ENCODE measurements around the gene ASIC2. TPM values are rescaled to one million over a fixed set of nuclear protein-coding genes. Genes with fewer than 3 reads are reported as not detected.

ASIC2 gene
- total RNA-seq, 1 donor from 2014 or later, result not detected

- no peak for DNase-seq (ENCODE audit: low spot score)
Measured at GRCh38 chr17:33164169-33164881, 128.8 kb downstream of the ASIC2 start.

DNA sequence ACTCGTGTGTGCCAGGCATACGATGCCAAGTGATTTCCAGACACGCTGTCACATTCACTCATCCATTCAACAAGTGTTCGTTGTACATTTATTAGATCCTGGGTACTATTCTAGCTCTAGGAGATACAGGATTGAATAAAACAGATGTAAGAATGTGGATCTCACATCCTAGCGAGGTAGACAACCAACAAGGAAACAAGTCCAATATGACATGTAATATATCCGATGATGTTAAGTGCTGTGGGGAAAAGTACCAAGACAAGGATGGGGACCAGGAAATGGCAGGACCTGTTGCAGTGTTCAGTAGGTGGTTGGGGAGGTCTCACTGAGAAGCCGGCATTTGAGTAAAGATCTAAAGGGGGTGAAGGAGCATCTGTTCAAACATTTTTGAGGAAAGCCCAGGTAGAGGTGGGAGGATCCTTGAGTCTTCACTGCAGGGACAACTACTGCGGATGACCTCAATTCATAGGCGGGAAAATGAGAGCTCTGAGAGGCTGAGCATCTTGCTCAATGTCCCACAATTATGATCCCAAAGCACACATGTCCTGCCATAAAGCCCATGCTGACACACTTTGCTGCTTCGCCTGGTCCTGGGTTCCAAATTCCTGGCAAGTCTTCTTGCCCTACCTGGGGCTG is 129.4 kb downstream of the ASIC2 start:
- DNase-seq (ENCODE audit: low spot score), result no peak

DNA sequence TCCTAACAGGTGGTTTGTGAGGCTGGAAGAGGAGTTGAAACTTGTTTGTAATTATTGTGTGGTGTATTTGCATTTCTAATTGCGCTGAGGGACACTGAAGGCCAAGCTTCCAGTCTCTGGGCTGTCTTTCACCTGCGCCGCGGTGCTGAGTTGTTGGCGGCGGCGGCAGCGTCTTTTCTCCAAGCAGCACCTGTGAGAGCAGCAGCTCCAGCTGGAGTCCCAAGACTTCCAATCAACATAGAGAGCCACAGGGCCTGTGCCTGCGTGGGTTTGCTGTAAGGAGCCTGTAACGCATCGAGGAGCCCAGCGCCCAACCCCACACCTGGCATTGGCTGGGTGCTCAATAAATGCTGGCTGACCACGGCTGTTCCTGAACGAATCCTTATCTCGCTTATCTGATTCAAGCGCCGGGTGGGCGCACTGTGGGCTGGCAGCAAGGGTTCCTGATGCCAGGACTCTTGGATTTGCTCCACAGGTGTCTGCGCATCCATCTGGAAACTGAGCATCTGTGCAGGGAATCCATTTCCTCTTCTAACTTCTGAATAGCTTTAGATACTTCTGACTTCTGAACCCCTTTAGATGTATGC is 138.1 kb downstream of the ASIC2 start:
- DNase-seq (ENCODE audit: low spot score), result no peak

GRCh38 chr17:33152783-33153182 is 140.3 kb downstream of the ASIC2 start:
- DNase-seq (ENCODE audit: low spot score), result peak; percentile 12

DNA sequence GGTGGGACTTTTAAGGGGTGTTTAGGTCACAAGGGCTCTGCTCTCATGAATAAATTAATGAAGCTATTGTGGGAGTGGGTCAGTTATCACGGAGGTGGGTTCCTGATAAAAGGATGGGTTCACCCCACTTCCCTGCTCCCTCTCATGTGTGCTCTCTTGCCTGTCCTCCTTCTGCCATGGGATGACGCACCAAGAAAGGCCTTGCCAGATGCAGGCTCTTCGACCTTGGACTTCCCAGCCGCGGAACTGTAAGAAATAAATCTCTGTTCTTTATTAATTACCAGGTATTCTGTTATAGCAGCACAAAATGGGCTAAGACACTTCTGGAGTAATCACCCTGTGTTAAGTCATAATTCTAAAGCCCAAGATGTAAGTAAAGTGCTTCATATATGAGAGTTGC is 141.5 kb downstream of the ASIC2 start:
- DNase-seq (ENCODE audit: low spot score), result no peak

DNA sequence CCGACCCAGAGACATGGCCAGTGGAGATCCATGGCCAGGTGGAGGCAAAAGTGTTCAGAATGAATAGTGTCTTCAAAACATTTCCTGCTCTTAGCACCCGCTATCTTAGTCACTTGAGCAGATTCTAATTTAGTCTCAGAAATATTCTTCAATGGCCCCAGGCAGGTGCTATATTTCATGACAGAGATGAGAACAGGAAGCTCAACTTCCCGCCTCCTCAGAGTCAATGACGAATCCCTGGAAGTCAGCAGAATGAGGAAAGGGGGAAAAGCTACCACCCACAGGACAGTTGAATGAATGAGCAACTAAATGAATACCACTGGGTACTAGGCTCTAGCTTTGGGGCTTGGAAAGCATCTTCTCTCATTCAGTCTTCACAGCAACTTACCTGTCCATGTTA is 147.2 kb downstream of the ASIC2 start:
- DNase-seq (ENCODE audit: low spot score), result no peak

DNA sequence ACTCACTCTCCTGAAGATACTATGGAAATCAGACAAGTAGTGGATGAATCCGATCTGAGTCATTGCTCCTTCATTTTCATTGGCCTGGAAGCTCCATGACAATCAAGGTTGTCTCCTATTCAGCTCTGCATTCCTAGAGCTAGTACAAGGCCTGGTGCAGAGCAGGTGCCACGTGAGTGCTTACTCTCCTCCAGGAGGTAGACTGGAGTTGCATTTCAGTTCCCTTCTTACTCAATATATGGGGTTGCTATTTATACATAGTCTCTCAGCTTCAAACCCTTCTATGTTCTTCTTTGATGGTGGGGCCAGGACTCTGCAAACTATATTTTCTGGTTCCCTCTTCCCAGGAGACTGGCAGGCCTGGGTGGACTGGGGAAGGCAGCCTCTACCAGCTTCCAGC is 148.3 kb downstream of the ASIC2 start:
- DNase-seq (ENCODE audit: low spot score), result peak; percentile 16

- DNase-seq (ENCODE audit: low spot score), result peak; percentile 2
Measured at GRCh38 chr17:33142705-33143299, 150.3 kb downstream of the ASIC2 start.

GRCh38 chr17:33140413-33141099 is 152.5 kb downstream of the ASIC2 start:
- DNase-seq (ENCODE audit: low spot score), result peak; percentile 28

DNA sequence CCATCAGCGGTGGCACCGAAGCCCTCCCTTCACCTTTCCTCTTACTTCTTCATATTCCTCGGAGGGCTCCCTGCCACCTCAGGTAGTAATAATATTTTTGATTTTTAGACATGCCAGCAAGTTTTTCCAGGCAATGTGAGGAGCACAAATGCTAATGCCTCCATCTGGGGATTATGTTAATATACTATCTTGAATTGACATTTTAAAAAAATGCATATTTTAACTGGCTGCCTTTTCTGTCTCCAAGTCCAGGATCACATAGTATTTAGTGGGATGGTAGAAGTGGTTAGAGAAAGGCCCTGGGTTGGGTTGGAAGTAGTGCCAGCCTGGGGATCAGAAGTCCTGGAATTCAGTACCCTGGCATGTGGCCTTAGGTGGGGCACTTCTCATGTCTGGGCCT is 154.5 kb downstream of the ASIC2 start:
- DNase-seq (ENCODE audit: low spot score), result no peak

DNA sequence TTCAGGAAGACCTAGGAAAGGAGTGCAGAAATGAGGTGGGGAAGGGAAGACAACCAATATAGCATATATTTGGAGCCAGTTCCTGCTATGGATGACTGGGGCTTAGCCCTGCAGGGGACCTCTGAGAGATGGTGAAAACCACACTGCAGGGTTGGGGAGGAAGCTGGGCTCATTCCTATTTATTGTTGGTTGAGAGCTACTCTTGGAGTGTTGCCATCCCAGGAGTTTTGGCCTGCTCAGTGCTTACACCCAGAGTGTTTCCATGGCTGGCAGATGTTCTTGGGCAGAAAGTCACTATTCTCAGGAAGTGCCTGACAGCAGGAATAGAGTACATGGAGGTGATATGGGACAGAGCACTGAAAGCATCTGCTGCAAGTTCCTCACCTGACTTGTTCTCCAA is 155.7 kb downstream of the ASIC2 start:
- DNase-seq (ENCODE audit: low spot score), result peak; percentile 2

DNA sequence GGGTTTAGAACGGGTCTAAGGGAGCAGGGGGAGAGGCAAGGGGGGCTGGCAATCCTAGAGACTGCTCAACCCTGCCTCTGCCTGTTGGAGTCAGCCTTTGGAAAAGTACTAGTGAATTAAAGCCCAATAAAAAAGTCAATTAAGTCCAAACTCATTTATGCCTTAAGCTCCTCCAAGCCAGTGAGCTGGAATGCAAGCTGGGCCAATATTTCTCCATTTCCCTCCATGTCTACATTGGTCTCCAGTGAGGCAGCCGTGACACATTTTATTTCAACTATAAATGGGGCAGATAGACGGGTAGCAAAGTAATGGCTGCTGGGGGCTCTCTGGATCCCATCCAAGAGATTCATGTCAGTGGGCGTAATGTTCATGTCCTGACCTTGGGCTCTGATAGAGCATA is 157.4 kb downstream of the ASIC2 start:
- DNase-seq (ENCODE audit: low spot score), result no peak

DNA sequence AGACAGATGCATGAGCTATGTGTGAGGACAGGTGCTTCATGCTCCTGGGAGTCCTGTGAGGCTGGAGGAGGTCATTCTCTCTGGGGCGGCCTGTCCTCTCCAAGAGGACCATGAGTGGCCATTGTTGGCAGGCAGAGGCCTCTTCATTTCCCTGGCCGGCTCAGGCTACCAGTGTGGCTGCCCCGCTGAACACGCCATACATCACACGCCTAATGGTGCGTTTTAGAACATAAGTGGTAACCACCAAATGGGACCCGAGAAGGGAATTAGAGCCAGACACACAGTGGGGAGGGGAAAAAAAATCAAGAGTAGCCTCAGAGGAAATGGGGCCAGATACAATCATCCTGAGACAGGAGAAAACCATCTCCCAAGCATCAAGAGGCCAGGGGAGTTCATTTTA is 161.5 kb downstream of the ASIC2 start:
- DNase-seq (ENCODE audit: low spot score), result no peak

DNA sequence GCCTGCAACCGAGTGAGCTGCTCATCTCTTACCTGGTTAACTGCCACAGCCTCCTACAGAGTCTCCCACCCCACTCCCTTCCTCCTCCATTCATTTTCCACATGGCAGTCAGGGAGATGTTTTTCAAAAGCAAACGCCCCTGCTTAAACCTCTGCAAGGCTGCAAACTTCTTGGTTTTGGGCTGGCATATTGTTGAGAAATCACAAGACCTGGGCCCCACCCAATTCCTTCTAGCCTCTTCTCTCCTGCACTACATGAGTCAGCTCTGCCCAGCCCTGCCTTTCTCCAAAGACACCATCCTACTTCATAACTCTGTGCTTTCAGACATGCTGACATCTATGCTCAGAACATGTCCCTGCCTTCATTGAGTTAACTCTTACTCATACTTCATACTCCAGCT is 165.4 kb downstream of the ASIC2 start:
- DNase-seq (ENCODE audit: low spot score), result peak; percentile 24

GRCh38 chr17:33126086-33126485 is 167.0 kb downstream of the ASIC2 start:
- peak; percentile 35 for DNase-seq (ENCODE audit: low spot score)

DNA sequence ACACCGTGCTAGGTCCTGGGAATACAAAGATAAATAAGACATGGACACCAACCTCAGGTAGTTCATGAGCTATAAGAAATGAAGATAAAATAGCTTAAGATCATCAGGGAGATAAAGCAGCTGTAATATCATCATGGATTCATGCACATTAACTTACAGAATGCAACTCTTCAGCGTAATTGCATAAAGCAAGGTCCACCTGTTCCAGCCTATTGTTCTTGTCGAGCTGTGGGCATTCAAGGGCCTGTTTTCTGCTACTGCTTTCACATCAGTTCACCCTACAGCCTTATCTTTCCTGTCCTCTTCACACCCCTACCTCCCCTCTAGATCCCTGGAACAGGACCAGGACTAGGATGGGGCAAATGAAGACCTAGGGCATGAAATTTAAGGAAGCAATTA is 167.5 kb downstream of the ASIC2 start:
- DNase-seq (ENCODE audit: low spot score), result peak; percentile 6

DNA sequence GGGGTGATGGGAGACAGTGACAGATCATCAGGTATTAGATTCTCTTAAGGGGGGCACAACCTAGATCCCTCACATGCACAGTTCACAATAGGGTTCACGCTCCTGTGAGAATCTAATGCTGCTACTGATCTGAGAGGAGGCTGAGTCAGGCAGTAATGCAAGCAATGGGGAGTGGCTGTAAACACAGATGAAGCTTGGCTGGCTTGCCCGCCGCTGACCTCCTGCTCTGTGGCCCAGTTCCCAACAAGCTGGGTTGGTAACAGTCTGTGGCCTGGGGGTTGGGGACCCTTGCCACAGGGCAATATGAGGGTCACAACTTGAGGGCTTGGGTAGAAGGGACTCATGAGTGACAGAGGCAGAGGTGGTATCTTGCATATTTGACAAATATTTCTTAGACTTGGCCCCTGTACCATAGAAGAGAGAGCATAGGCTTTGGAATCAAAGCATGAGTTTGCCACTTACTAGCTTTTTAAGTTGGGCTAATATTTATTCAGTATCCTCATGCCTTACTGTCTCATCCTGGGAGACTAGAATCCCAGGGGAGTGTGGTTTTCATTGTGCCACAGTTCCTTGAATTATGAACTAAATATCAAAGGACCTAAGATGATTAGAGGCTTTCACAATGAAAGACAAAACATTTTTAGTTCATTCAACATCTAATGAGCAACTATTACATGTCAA is 168.1 kb downstream of the ASIC2 start:
- peak; percentile 55 for DNase-seq (ENCODE audit: low spot score)

DNA sequence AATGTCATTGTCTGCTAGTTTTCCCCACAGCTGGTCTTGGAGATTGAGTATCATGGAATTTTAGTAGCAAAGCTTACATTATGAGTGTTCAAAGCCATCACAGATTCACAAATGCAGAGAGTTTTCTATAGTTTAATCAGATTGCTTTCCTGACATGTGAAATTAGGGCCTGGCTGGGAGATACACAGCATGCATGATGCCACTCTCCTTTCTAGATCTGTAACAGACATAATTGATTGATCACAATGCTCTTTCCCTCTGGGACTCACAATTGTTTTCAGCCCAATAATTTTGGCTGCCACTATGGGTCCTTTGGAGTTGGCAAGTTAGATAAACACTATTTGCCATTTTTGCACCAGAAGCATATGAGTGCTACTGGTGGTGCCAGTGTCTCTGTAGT is 168.9 kb downstream of the ASIC2 start:
- no peak for DNase-seq (ENCODE audit: low spot score)

DNA sequence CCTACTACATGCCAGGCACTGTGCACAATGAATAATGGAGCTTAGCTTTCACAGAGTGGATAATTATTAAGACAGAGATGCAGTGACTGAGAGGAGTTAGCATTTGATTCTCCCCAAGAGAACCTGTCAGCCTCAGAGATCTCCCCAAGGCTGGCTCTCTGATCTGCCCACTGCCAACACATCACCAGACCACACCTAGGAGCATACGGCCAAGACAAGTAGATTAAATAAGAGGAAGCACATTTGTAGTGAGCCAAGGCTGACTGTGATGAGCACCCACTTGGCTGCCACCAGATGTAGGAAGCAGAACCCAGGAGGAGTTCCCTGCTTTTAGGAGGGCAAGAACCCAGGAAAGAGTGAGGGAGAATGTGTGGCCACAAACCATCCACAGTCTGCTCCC is 171.3 kb downstream of the ASIC2 start:
- no peak for DNase-seq (ENCODE audit: low spot score)

- no peak for DNase-seq (ENCODE audit: low spot score)
Measured at GRCh38 chr17:33121272-33121671, 171.8 kb downstream of the ASIC2 start.

GRCh38 chr17:33120103-33120502 is 173.0 kb downstream of the ASIC2 start:
- no peak for DNase-seq (ENCODE audit: low spot score)

All from mesenteric fat pad (tissue), 1 donor.